Upper lobe of left lung (tissue), 6 donors: ENCODE data around the gene SLC15A1. TPM values are rescaled to one million over a fixed set of nuclear protein-coding genes. Genes with fewer than 3 reads are reported as not detected.

ENCODE experiments used
- ATAC-seq, 2 donors: fragments of 200-7000 bp; cut with Tn5 transposase; one replicate each; pipeline ENCODE4 v1.9.1; 2022; ENCODE audit warnings: mild to moderate bottlenecking in 2 of 2, moderate library complexity in 2 of 2; ENCODE audit not compliant: low FRiP score in 2 of 2
- DNase-seq, 2 donors: peaks; one replicate each; pipeline ENCODE4 v3.0.0-alpha.2; 2019 to 2020
- H3K27ac ChIP-seq, 4 donors: fragments of 200-600 bp; sonication (generic); one replicate each; pipeline ENCODE4 v1.5.1; 2016 to 2019
- H3K27me3 ChIP-seq, 4 donors: fragments of 200-600 bp; sonication (generic); one replicate each; pipeline ENCODE4 v1.5.1; 2017 to 2019
- H3K36me3 ChIP-seq, 4 donors: fragments of 200-600 bp; sonication (generic); one replicate each; pipeline ENCODE4 v1.5.1; 2016 to 2019
- H3K4me1 ChIP-seq, 4 donors: fragments of 200-600 bp; sonication (generic); one replicate each; pipeline ENCODE4 v1.5.1; 2018 to 2019
- H3K4me3 ChIP-seq, 4 donors: fragments of 200-600 bp; sonication (generic); one replicate each; pipeline ENCODE4 v1.5.1; 2017 to 2019; ENCODE audit warnings: mild to moderate bottlenecking in 2 of 4, moderate library complexity in 1 of 4
- H3K9me3 ChIP-seq, 4 donors: fragments of 200-600 bp; sonication (generic); one replicate each; pipeline ENCODE4 v1.5.1; 2018 to 2019
- EP300 ChIP-seq, 4 donors: sonication (generic); formaldehyde crosslinking; IDR thresholded peaks; one replicate each; pipeline ENCODE4 v1.5.1; 2017; ENCODE audit warnings: antibody characterized with exemption in 4 of 4, control low read depth in 2 of 4
- POLR2A ChIP-seq, 4 donors: fragments of 450-650 bp; IDR thresholded peaks; one replicate each; pipeline ENCODE4 v1.5.1; 2016 to 2017; ENCODE audit warnings: antibody characterized with exemption in 4 of 4, mild to moderate bottlenecking in 2 of 4
- POLR2AphosphoS5 ChIP-seq, 2 donors: sonication (generic); formaldehyde crosslinking; IDR thresholded peaks; one replicate each; pipeline ENCODE4 v1.5.1; 2017; ENCODE audit warnings: antibody characterized with exemption in 2 of 2
- WGBS, 2 donors: methylation state at CpG; one replicate each; pipeline ENCODE4 v1.1.5; 2017 to 2018; 5-methylcytosine and 5-hydroxymethylcytosine counted together
- total RNA-seq, 6 donors: library from RNA; depleted of rRNA in 4 of 6; stranded (reverse); fragments of >200 nt in 4 of 6; gene quantifications; one replicate each; pipeline versions ENCODE4 v1.1.0 to v1.2.1, GENCODE V29; 2016 to 2021
- TF ChIP-seq, protein P1 (sequence below), 6 experiments: fragments of 450-650 bp in 4 of 6; fragments of 200-600 bp in 2 of 6; sonication (generic) in 2 of 6; IDR thresholded peaks; one replicate each; pipeline ENCODE4 v1.5.1; 2016 to 2019; ENCODE audit warnings: antibody characterized with exemption in 6 of 6
- donor health status: DM: no; HTN: no; CAD: no; lungs with moderate emphysema.
- donor health status: DM: no; HTN: yes; CAD: no; lungs with severe emphysema.

Gene SLC15A1
- total RNA-seq, 6 donors from 2014 or later = 0.07 to 0.23 (median 0.15) TPM; not detected in 3

DNA sequence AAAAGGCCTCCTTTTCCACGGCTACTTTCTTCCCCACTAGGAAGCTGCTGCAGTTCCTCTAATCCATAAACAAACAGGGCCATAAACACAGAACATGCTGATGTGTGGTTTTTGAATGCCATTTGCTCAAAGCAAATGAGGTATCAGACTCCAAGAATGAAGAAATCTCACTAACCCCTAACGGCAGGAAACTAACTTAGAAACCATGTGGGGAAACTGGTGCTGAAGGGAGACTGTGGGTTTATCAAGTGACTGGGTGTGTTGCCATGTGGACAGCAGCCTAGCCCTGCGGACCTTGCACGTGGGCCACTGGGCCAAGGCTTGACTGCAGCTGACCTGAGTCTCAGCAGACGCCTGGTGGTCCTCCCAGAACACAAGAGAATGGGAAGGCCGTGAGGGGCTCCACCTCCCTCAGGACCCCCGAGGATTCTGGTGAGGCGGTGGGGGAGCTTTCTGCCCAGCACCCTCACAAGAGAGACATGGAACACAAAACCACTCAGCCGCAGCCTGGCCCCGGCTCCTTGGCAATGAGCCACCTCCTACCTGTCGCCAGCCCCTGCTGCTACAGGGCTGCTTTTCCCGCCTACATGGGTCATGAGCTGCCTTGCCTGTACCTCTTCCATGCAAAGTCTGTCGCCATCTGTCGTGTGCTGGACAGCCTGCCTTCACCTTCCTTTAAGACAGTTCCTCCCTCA, 10.6 kb downstream of the SLC15A1 start:
- no peaks in the 10 kb centered on the region for H3K4me1 ChIP-seq
- ATAC-seq = no peak
- H3K36me3 ChIP-seq = no peaks in the 10 kb centered on the region
- DNase-seq = peak in 1 of 2 donors; percentile 47
- TF ChIP-seq EP300 (IDR thresholded peaks at IDR 0.05) (no peak), POLR2A (IDR thresholded peaks at IDR 0.05) (no peak), POLR2AphosphoS5 (IDR thresholded peaks at IDR 0.05) (no peak)
- TF ChIP-seq, protein P1, sequence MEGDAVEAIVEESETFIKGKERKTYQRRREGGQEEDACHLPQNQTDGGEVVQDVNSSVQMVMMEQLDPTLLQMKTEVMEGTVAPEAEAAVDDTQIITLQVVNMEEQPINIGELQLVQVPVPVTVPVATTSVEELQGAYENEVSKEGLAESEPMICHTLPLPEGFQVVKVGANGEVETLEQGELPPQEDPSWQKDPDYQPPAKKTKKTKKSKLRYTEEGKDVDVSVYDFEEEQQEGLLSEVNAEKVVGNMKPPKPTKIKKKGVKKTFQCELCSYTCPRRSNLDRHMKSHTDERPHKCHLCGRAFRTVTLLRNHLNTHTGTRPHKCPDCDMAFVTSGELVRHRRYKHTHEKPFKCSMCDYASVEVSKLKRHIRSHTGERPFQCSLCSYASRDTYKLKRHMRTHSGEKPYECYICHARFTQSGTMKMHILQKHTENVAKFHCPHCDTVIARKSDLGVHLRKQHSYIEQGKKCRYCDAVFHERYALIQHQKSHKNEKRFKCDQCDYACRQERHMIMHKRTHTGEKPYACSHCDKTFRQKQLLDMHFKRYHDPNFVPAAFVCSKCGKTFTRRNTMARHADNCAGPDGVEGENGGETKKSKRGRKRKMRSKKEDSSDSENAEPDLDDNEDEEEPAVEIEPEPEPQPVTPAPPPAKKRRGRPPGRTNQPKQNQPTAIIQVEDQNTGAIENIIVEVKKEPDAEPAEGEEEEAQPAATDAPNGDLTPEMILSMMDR (IDR thresholded peaks at IDR 0.05) = no peak
- H3K4me3 ChIP-seq = no peak overlapping the region
- peaks cover 0 to 14% (median 0%) of the 10 kb centered on the region in 4 donors for H3K9me3 ChIP-seq
- WGBS, 2 donors = 80 to 91% methylated on average over 12 to 14 of the region's 14 CpGs
- no peak overlapping the region for H3K27ac ChIP-seq
- no peaks in the 10 kb centered on the region for H3K27me3 ChIP-seq

DNA sequence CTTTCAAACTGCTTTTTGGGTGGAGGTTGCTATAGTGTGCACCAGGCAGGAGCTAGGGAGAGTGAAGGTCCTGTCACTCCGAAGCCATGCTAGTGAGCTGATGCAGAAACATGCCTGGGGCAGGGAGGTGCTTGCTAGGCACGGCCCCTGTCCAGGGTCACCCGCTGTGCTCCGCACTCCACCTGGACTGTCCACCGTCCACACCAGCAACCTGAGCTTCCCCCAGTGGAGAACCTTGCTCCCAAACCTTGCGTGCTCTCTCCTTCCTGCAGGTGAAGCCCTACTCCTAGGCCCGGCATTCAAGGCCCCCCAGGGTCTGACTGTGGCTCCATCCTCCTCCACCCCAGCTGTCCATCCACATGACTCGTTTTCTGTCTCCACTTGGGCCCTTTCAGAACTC, 12.3 kb downstream of the SLC15A1 start:
- ATAC-seq (peak; percentile 31 to 40), DNase-seq (peak in 1 of 2 donors; percentile 26)

DNA sequence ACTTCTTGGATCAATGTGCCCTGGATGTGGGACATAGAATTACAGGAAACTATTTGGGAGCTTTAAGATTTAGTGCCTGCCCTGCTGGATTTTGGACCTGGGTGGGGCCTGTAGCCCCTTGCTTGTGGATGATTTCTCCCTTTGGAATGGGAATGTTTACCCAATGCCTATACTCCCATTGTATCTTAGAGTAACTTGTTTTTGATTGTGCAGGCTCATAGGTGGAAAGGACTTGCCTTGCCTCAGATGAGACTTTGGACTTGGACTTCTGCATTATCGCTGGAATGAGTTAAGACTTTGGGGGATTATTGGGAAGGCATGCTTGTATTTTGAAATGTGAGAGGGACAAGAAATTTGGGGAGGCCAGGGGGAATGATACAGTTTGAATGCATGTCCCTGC, 13.5 kb downstream of the SLC15A1 start:
- 93 to 96% methylated on average over 1 of the region's 1 CpG for WGBS, 2 donors
- H3K27me3 ChIP-seq = no peaks in the 10 kb centered on the region
- ATAC-seq (no peak), DNase-seq (no peak)
- no peaks in the 10 kb centered on the region for H3K4me1 ChIP-seq
- H3K9me3 ChIP-seq = peaks cover 0 to 14% (median 0%) of the 10 kb centered on the region in 4 donors
- no peak overlapping the region for H3K27ac ChIP-seq
- no peaks in the 10 kb centered on the region for H3K36me3 ChIP-seq
- no peak overlapping the region for H3K4me3 ChIP-seq
- TF ChIP-seq POLR2AphosphoS5 (IDR thresholded peaks at IDR 0.05) (no peak), POLR2A (IDR thresholded peaks at IDR 0.05) (no peak), EP300 (IDR thresholded peaks at IDR 0.05) (no peak)
- TF ChIP-seq, protein P1 (IDR thresholded peaks at IDR 0.05) = no peak

More for the DNA sequence above, 12.3 kb downstream of the SLC15A1 start:
- Histone ChIP-seq H3K4me3 (no peak overlapping the region), H3K9me3 (peaks cover 0 to 14% (median 0%) of the 10 kb centered on the region in 4 donors), H3K36me3 (no peaks in the 10 kb centered on the region), H3K4me1 (no peaks in the 10 kb centered on the region), H3K27ac (no peak overlapping the region), H3K27me3 (no peaks in the 10 kb centered on the region)
- 87 to 88% methylated on average over 7 to 8 of the region's 8 CpGs for WGBS, 2 donors
- TF ChIP-seq EP300 (IDR thresholded peaks at IDR 0.05) = no peak

DNA sequence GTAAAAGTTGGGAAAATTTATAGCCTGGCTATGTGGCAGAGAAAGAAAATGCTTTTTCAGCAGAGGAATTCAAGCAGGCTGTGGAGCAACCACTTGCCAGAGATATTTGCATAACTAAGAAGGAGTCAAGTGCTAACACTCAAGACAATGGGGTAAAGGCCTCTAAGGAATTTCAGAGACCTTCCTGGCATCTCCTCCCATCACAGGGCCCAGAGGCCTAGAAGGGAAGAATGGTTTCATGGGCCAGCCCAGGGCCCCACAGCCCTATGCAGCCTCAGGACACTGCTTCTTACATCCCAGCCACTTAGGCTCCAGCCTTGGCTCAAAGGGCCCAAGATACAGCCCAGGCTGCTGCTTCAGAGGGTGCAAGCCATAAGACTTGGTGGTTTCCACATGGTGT, 14.3 kb downstream of the SLC15A1 start:
- H3K9me3 ChIP-seq = peaks cover 0 to 14% (median 0%) of the 10 kb centered on the region in 4 donors
- H3K36me3 ChIP-seq = no peaks in the 10 kb centered on the region
- TF ChIP-seq POLR2A (IDR thresholded peaks at IDR 0.05) (no peak), POLR2AphosphoS5 (IDR thresholded peaks at IDR 0.05) (no peak), EP300 (IDR thresholded peaks at IDR 0.05) (no peak)
- TF ChIP-seq, protein P1 (IDR thresholded peaks at IDR 0.05) = no peak
- peak in 1 of 2 donors; percentile 40 for ATAC-seq
- no peak overlapping the region for H3K4me3 ChIP-seq
- no peak overlapping the region for H3K27ac ChIP-seq
- H3K27me3 ChIP-seq = no peaks in the 10 kb centered on the region
- H3K4me1 ChIP-seq = no peaks in the 10 kb centered on the region
- no peak for DNase-seq

DNA sequence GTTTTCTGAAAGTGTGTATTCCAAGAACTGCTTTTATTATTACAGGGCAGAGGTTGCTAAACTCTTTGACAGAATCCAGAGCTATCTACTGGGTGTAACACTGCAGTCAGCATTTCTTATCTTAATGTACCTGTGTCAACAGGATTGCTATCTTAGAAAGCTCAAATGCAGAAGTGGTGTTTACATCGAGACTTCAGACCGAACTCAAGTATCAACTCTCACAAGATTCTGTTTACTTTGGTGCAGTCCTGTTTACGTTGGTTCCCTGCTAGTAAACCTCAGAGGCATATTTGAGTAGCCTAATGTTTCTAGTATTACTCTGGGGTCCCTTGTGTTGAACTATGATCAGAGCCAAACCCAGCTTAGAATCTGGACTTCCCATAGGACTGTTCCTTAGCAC, 20.5 kb downstream of the SLC15A1 start:
- ATAC-seq = no peak
- no peak for DNase-seq
- TF ChIP-seq EP300 (IDR thresholded peaks at IDR 0.05) (no peak), POLR2A (IDR thresholded peaks at IDR 0.05) (no peak), POLR2AphosphoS5 (IDR thresholded peaks at IDR 0.05) (no peak)
- TF ChIP-seq, protein P1 (IDR thresholded peaks at IDR 0.05) = no peak
- no peaks in the 10 kb centered on the region for H3K4me1 ChIP-seq
- no peak overlapping the region for H3K27ac ChIP-seq
- no peaks in the 10 kb centered on the region for H3K9me3 ChIP-seq
- H3K27me3 ChIP-seq = no peaks in the 10 kb centered on the region
- 41 to 52% methylated on average over 3 of the region's 3 CpGs for WGBS, 2 donors
- H3K4me3 ChIP-seq = no peak overlapping the region
- H3K36me3 ChIP-seq = no peaks in the 10 kb centered on the region
